ENCODE data around the gene CCND1. TPM values are rescaled to one million over a fixed set of nuclear protein-coding genes. Genes with fewer than 3 reads are reported as not detected.

Gene CCND1
- total and polyA plus RNA-seq, 2 of the 8 experiments (the other 6 are each of a cell fraction or from before 2014, with no cell fraction given): 64.5 to 170 TPM

GRCh38 chr11:69664901-69665300 is 23.9 kb downstream of the CCND1 start:
- Histone ChIP-seq H3K4me2 (ENCODE audit: insufficient read depth in 1 of 2, low read depth in 2 of 2, low read length in 2 of 2) (no peak overlapping the region), H4K8ac (ENCODE audit: extremely low read depth, insufficient read depth, low read length) (no peak overlapping the region), H2BK15ac (ENCODE audit: low read length) (no peak overlapping the region), H2BK120ac (replicated peaks; ENCODE audit: low read depth, low read length) (no peak overlapping the region), H3K9me3 (ENCODE audit: insufficient read depth in 2 of 2, low read depth in 1 of 2, low read length in 1 of 2) (no peaks in the 10 kb centered on the region), H2AK5ac (ENCODE audit: low read depth, low read length) (no peak overlapping the region), H3K27ac (ENCODE audit: low read depth, low read length) (no peak overlapping the region), H4K20me1 (replicated peaks in 1 of 2; ENCODE audit: control insufficient read depth in 1 of 2, insufficient read depth in 2 of 2, low read length in 2 of 2) (peaks cover 0 to 2% of the 10 kb centered on the region in 2 experiments), H3K27me3 (replicated peaks in 1 of 4; ENCODE audit: control insufficient read depth in 3 of 4, extremely low read depth in 1 of 4, insufficient read depth in 3 of 4, low read length in 3 of 4) (no peaks in the 10 kb centered on the region), H3K18ac (ENCODE audit: extremely low read depth, low read length) (no peak overlapping the region), H4K5ac (ENCODE audit: insufficient read length, low read depth, low read length) (no peak overlapping the region), H3K4me3 (ENCODE audit: extremely low read depth in 1 of 4, insufficient read depth in 2 of 4, low read depth in 3 of 4, low read length in 4 of 4) (no peak overlapping the region), H3K4ac (replicated peaks; ENCODE audit: insufficient read length, low read depth, low read length) (no peak overlapping the region), H3K14ac (ENCODE audit: insufficient read length) (no peak overlapping the region), H2BK5ac (ENCODE audit: low read depth, low read length) (no peak overlapping the region), H4K91ac (replicated peaks; ENCODE audit: insufficient read length, low read length) (no peak overlapping the region), H3K23ac (ENCODE audit: insufficient read length) (no peak overlapping the region), H3K56ac (replicated peaks; ENCODE audit: insufficient read length, low read depth, low read length) (no peak overlapping the region), H2BK12ac (ENCODE audit: low read depth, low read length) (no peak overlapping the region), H3K79me2 (ENCODE audit: control insufficient read depth in 1 of 2, insufficient read depth in 2 of 2, low read length in 2 of 2) (no peaks in the 10 kb centered on the region), H3K9ac (replicated peaks in 1 of 4; ENCODE audit: extremely low read depth in 1 of 4, low read depth in 3 of 4, low read length in 3 of 4) (no peak overlapping the region), H3K36me3 (ENCODE audit: control insufficient read depth in 2 of 4, insufficient read depth in 4 of 4, low read length in 3 of 4) (peaks cover 0 to 12% (median under 1%) of the 10 kb centered on the region in 4 experiments; a peak in 4 of 8 replicates), H2BK20ac (ENCODE audit: low read length) (no peak overlapping the region), H3K23me2 (ENCODE audit: low read depth, low read length) (no peaks in the 10 kb centered on the region), H2AFZ (ENCODE audit: low read length) (no peak overlapping the region), H3K79me1 (ENCODE audit: low read depth, low read length) (0 out of 2 replicates have a peak, but pooled peaks cover 2% of the 10 kb centered on the region), H3K4me1 (replicated peaks in 1 of 4; ENCODE audit: control insufficient read depth in 3 of 4, insufficient read depth in 4 of 4, low read length in 3 of 4) (no peaks in the 10 kb centered on the region)
- FAIRE-seq: no peak
- POLR2A ChIA-PET (ENCODE audit: partially characterized antibody): interaction anchor here (0.9 to 1.5 kb wide), 3 partner anchors 10 to 19 kb away, joined by 3 to 8 read pairs (median 5); partner anchors contain the start of gene LTO1
- CTCF ChIA-PET (ENCODE audit: partially characterized antibody): interaction anchor here (0.6 to 1.6 kb wide), 8 partner anchors 8 to 553 kb away, joined by 3 to 7 read pairs (median 4); partner anchors contain the start of genes LTO1 and MYEOV
- WGBS, 2 experiments (ENCODE audit: extremely low coverage in 1 of 2, insufficient coverage in 1 of 2, insufficient read length in 1 of 2, insufficient replicate concordance in 2 of 2, low coverage in 1 of 2, low lambda C conversion rate in 2 of 2, missing lambda C conversion rate in 1 of 2): 98% methylated on average over 8 of the region's 8 CpGs; no CpG with 5 or more reads in 1 of the 2 experiments
- no peak for DNase-seq (ENCODE audit: low read depth in 1 of 2, low spot score in 2 of 2)
- TF ChIP-seq YY1 (IDR thresholded peaks at IDR 0.05; ENCODE audit: low read depth, low read length) (no peak), CHD2 (IDR thresholded peaks at IDR 0.05; ENCODE audit: low read length) (no peak), GTF2F1 (IDR thresholded peaks at IDR 0.05; ENCODE audit: borderline replicate concordance, low read depth, low read length) (no peak), SP4 (IDR thresholded peaks at IDR 0.05; ENCODE audit: low read length) (no peak), PHF8 (conservative IDR thresholded peaks at IDR 0.05; ENCODE audit: low read depth, low read length) (no peak), TAF1 (IDR thresholded peaks at IDR 0.05; ENCODE audit: low read depth, low read length) (no peak), KDM1A (IDR thresholded peaks at IDR 0.05; ENCODE audit: borderline replicate concordance, low read length) (no peak), SP1 (IDR thresholded peaks at IDR 0.05; ENCODE audit: low read depth, low read length) (no peak), TAF7 (optimal IDR thresholded peaks at IDR 0.05; ENCODE audit: borderline replicate concordance, low read depth, low read length) (no peak), SAP30 (IDR thresholded peaks at IDR 0.05; ENCODE audit: insufficient read depth, insufficient replicate concordance, low read length) (no peak), POLR2A (IDR thresholded peaks at IDR 0.05; ENCODE audit: control extremely low read depth in 1 of 2, low read depth in 2 of 2, low read length in 2 of 2) (no peak), EP300 (IDR thresholded peaks at IDR 0.05; ENCODE audit: borderline replicate concordance in 1 of 2, low read depth in 2 of 2, low read length in 2 of 2) (no peak), NANOG (IDR thresholded peaks at IDR 0.05; ENCODE audit: insufficient read depth, low read depth, low read length, poor library complexity, severe bottlenecking) (no peak), CTBP2 (IDR thresholded peaks at IDR 0.05; ENCODE audit: borderline replicate concordance, insufficient read depth, insufficient read length, low read length) (no peak), HDAC6 (IDR thresholded peaks at IDR 0.05; ENCODE audit: low read depth, low read length) (no peak)

Data from H1 (cell line).